AG10803 (cell line): Measurements from ENCODE around the gene ASS1.

ENCODE experiments used
- DNase-seq: peaks from one replicate; pipeline ENCODE4 v3.0.0; 2010; ENCODE audit warnings: low read depth
- H3K4me3 ChIP-seq: 2 replicates; pipeline ENCODE4 v1.5.1; 2011; ENCODE audit warnings: mild to moderate bottlenecking, low read length, control low read depth
- CTCF ChIP-seq: conservative IDR thresholded peaks from 2 replicates; pipeline ENCODE4 v1.5.1; 2011; ENCODE audit warnings: mild to moderate bottlenecking, low read length, control low read depth, inconsistent platforms

Gene ASS1

GRCh38 chr9:130513078-130513477 lies 68.3 kb downstream of the ASS1 start:
- TF ChIP-seq CTCF, result no peak
- no peak for DNase-seq
- H3K4me3 ChIP-seq, result no peak overlapping the region

- TF ChIP-seq CTCF, result no peak
- DNase-seq, result no peak
- no peak overlapping the region for H3K4me3 ChIP-seq
Observed at GRCh38 chr9:130518233-130518632, 73.5 kb downstream of the ASS1 start.

- DNase-seq, result no peak
- no peak for TF ChIP-seq CTCF
Observed at GRCh38 chr9:130518943-130519799, 74.4 kb downstream of the ASS1 start.

GRCh38 chr9:130519927-130520326 lies 75.2 kb downstream of the ASS1 start:
- no peak for DNase-seq
- no peak overlapping the region for H3K4me3 ChIP-seq
- no peak for TF ChIP-seq CTCF

More at GRCh38 chr9:130518943-130519799, 74.4 kb downstream of the ASS1 start:
- H3K4me3 ChIP-seq, result no peak overlapping the region

- TF ChIP-seq CTCF, result no peak
- no peak overlapping the region for H3K4me3 ChIP-seq
Observed at GRCh38 chr9:130521715-130522114, 77.0 kb downstream of the ASS1 start.

GRCh38 chr9:130522233-130522808 lies 77.6 kb downstream of the ASS1 start:
- no peak for DNase-seq
- no peak overlapping the region for H3K4me3 ChIP-seq
- TF ChIP-seq CTCF, result no peak

More at GRCh38 chr9:130521715-130522114, 77.0 kb downstream of the ASS1 start:
- no peak for DNase-seq

- no peak overlapping the region for H3K4me3 ChIP-seq
- TF ChIP-seq CTCF, result no peak
- no peak for DNase-seq
Observed at GRCh38 chr9:130523921-130524320, 79.2 kb downstream of the ASS1 start.
